Breast epithelium (tissue), 4 donors: ENCODE results near the gene SPATA19. TPM values are rescaled to one million over a fixed set of nuclear protein-coding genes. Genes with fewer than 3 reads are reported as not detected.
"Not testable (repeated sequence)": the region's sequence is repeated elsewhere in the genome, so short reads cannot be mapped to it uniquely, and the experiment has no call there.

Source experiments
- DNase-seq, 2 donors: peaks; one replicate each; pipeline ENCODE4 v3.0.0-alpha.2; 2019; ENCODE audit warnings: low spot score in 2 of 2
- H3K27ac ChIP-seq, 2 donors: fragments of 200-600 bp; sonication (generic) in 1 of 2; one replicate each; pipeline ENCODE4 v1.5.1; 2016 to 2019; ENCODE audit warnings: mild to moderate bottlenecking in 1 of 2
- H3K27me3 ChIP-seq, 2 donors: fragments of 200-600 bp; sonication (generic) in 1 of 2; one replicate each; pipeline versions ENCODE4 v1.5.1 to v1.6.0; 2017 to 2019; ENCODE audit warnings: control low read depth in 1 of 2, mild to moderate bottlenecking in 1 of 2
- H3K36me3 ChIP-seq: fragments of 200-600 bp; one replicate; pipeline ENCODE4 v1.5.1; 2019
- H3K4me1 ChIP-seq, 2 donors: fragments of 200-600 bp; sonication (generic); one replicate each; pipeline ENCODE4 v1.5.1; 2016 to 2019; ENCODE audit warnings: control low read depth in 1 of 2
- H3K4me3 ChIP-seq, 3 donors: fragments of 200-600 bp; sonication (generic); 1 replicate in 2 of 3; 2 replicates in 1 of 3; pipeline ENCODE4 v1.5.1; 2016 to 2019; ENCODE audit warnings: mild to moderate bottlenecking in 3 of 3, moderate library complexity in 2 of 3
- H3K9me3 ChIP-seq, 2 donors: fragments of 200-600 bp; sonication (generic) in 1 of 2; one replicate each; pipeline ENCODE4 v1.5.1; 2016 to 2019; ENCODE audit warnings: control low read depth in 1 of 2
- POLR2A ChIP-seq: fragments of 450-650 bp; IDR thresholded peaks from one replicate; pipeline ENCODE4 v1.6.1; 2016; ENCODE audit warnings: antibody characterized with exemption, mild to moderate bottlenecking, moderate library complexity
- POLR2AphosphoS5 ChIP-seq, 3 donors: sonication (generic); formaldehyde crosslinking; IDR thresholded peaks; one replicate each; pipeline ENCODE4 v1.6.1; 2017; ENCODE audit warnings: antibody characterized with exemption in 3 of 3
- intact Hi-C: fragments of 100-400 bp; cut with DNase I; formaldehyde crosslinking; loops from one replicate; pipeline ENCODE4 v1.15.1; 2023; ENCODE audit warnings: low total_unique reads
- total RNA-seq, 3 donors: library from RNA; depleted of rRNA; stranded (reverse); fragments of >200 nt; gene quantifications; one replicate each; pipeline ENCODE4 v1.1.0, GENCODE V29; 2016
- TF ChIP-seq, protein P1 (sequence below), 3 donors: fragments of 450-650 bp; IDR thresholded peaks; one replicate each; pipeline ENCODE4 v1.5.1; 2016 to 2017; ENCODE audit warnings: antibody characterized with exemption in 3 of 3, mild to moderate bottlenecking in 3 of 3, moderate library complexity in 3 of 3

SPATA19 gene
- total RNA-seq, 3 donors from 2014 or later, result not detected

DNA sequence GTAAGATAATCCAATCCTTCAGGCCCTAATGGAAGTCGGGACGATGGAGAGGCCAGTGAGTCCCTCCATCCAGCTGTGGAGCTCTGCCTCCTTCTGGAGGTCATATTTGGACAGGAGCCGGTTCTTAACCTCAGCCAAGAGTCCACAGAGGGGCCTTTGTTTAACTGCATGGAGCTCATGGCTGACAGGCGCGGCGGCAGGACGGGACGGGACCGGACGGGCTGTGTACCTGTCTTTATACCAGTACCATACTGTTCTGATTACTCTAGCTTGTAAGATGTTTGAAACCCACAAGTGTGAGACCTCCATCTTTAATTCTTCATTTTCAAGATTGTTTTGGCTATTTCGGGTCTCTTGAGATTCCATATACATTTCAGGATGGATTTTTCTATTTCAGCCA is 20.2 kb upstream of the SPATA19 start:
- TF ChIP-seq POLR2A, result no peak
- no peaks in the 10 kb centered on the region for H3K27me3 ChIP-seq
- H3K4me3 ChIP-seq, result no peak overlapping the region
- intact Hi-C loops, result no loop called here
- H3K9me3 ChIP-seq, result no peaks in the 10 kb centered on the region
- DNase-seq, result no peak
- no peaks in the 10 kb centered on the region for H3K36me3 ChIP-seq
- H3K27ac ChIP-seq, result no peak overlapping the region
- H3K4me1 ChIP-seq, result no peaks in the 10 kb centered on the region

DNA sequence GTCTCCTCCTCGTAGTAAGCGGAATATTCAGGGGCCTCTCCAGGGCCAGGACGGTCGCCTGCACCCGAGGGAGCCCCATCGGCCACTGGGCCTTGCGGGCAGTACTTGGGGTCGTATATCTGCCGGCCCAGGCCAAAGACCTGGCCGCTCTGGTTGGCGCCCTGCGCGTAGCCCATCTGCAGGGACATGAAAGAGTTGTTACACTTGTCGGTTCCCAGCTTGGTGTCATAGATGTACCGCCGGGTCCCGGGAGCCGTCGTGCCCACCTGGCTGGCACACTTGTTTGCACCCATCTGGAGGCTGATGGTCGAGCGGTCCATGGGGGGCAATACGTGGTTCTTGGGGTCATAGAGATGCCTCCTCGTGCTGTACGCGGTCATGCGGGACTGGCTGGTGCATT is 19.4 kb upstream of the SPATA19 start:
- Histone ChIP-seq H3K27me3 (no peaks in the 10 kb centered on the region), H3K27ac (no peak overlapping the region), H3K36me3 (no peaks in the 10 kb centered on the region), H3K9me3 (no peaks in the 10 kb centered on the region), H3K4me3 (no peak overlapping the region), H3K4me1 (no peaks in the 10 kb centered on the region)
- TF ChIP-seq POLR2A (no peak), POLR2AphosphoS5 (IDR thresholded peaks at IDR 0.05) (no peak)
- TF ChIP-seq, protein P1, sequence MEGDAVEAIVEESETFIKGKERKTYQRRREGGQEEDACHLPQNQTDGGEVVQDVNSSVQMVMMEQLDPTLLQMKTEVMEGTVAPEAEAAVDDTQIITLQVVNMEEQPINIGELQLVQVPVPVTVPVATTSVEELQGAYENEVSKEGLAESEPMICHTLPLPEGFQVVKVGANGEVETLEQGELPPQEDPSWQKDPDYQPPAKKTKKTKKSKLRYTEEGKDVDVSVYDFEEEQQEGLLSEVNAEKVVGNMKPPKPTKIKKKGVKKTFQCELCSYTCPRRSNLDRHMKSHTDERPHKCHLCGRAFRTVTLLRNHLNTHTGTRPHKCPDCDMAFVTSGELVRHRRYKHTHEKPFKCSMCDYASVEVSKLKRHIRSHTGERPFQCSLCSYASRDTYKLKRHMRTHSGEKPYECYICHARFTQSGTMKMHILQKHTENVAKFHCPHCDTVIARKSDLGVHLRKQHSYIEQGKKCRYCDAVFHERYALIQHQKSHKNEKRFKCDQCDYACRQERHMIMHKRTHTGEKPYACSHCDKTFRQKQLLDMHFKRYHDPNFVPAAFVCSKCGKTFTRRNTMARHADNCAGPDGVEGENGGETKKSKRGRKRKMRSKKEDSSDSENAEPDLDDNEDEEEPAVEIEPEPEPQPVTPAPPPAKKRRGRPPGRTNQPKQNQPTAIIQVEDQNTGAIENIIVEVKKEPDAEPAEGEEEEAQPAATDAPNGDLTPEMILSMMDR (IDR thresholded peaks at IDR 0.05), result no peak
- intact Hi-C loops, result no loop called here
- DNase-seq, result no peak

- H3K4me3 ChIP-seq, result no peak overlapping the region
- no peaks in the 10 kb centered on the region for H3K36me3 ChIP-seq
- no peak for DNase-seq
- no peaks in the 10 kb centered on the region for H3K27me3 ChIP-seq
- H3K9me3 ChIP-seq, result no peaks in the 10 kb centered on the region
- H3K4me1 ChIP-seq, result no peaks in the 10 kb centered on the region
- intact Hi-C loops, result no loop called here
- TF ChIP-seq, protein P1 (IDR thresholded peaks at IDR 0.05), result no peak
- TF ChIP-seq POLR2A (no peak), POLR2AphosphoS5 (IDR thresholded peaks at IDR 0.05) (no peak)
- no peak overlapping the region for H3K27ac ChIP-seq
These were observed 14.8 kb upstream of the SPATA19 start for GRCh38 chr11:133860151-133860550.

- H3K27ac ChIP-seq, H3K36me3 ChIP-seq, H3K9me3 ChIP-seq, DNase-seq, H3K4me1 ChIP-seq, H3K4me3 ChIP-seq, H3K27me3 ChIP-seq, intact Hi-C loops: not testable (repeated sequence)
These were observed 9.1 kb upstream of the SPATA19 start for GRCh38 chr11:133854330-133854960.

- intact Hi-C loops, result no loop called here
- Histone ChIP-seq H3K36me3 (no peaks in the 10 kb centered on the region), H3K27ac (no peak overlapping the region), H3K9me3 (peaks cover 0 to 5% of the 10 kb centered on the region in 2 donors), H3K4me1 (no peaks in the 10 kb centered on the region), H3K4me3 (no peak overlapping the region), H3K27me3 (peaks cover 2 to 18% of the 10 kb centered on the region in 2 donors)
- TF ChIP-seq POLR2AphosphoS5 (IDR thresholded peaks at IDR 0.05), result no peak
- no peak for TF ChIP-seq POLR2A
- TF ChIP-seq, protein P1 (IDR thresholded peaks at IDR 0.05), result no peak
- no peak for DNase-seq
These were observed 1.1 kb downstream of the SPATA19 start for GRCh38 chr11:133844217-133844616.

GRCh38 chr11:133843454-133843987 is 1.8 kb downstream of the SPATA19 start:
- H3K27me3 ChIP-seq, result peaks cover 2 to 18% of the 10 kb centered on the region in 2 donors
- peaks cover 0 to 5% of the 10 kb centered on the region in 2 donors for H3K9me3 ChIP-seq
- no peak overlapping the region for H3K4me3 ChIP-seq
- no peaks in the 10 kb centered on the region for H3K4me1 ChIP-seq
- no peak for TF ChIP-seq POLR2A
- H3K27ac ChIP-seq, result no peak overlapping the region
- intact Hi-C loops, result no loop called here
- no peak for DNase-seq
- no peaks in the 10 kb centered on the region for H3K36me3 ChIP-seq
